WTC11 (cell line): Measurements from ENCODE around the gene RRP36.

Source experiments
- ATF6 ChIP-seq: sonication (generic); formaldehyde crosslinking; IDR thresholded peaks from 2 replicates; pipeline ENCODE4 v1.8.1; 2023; ENCODE audit warnings: mild to moderate bottlenecking, missing genetic modification reagents
- CTCF ChIP-seq: fragments of 200-600 bp; IDR thresholded peaks from 2 replicates; pipeline ENCODE4 v1.8.0; 2022; ENCODE audit warnings: antibody characterized with exemption
- E2F4 ChIP-seq: sonication (generic); formaldehyde crosslinking; IDR thresholded peaks from 2 replicates; pipeline ENCODE4 v1.8.1; 2022; ENCODE audit warnings: low read depth, mild to moderate bottlenecking, moderate library complexity, missing genetic modification reagents, borderline replicate concordance
- ESRRA ChIP-seq: sonication (generic); formaldehyde crosslinking; IDR thresholded peaks from 2 replicates; pipeline ENCODE4 v1.8.1; 2022; ENCODE audit warnings: mild to moderate bottlenecking, missing genetic modification reagents, borderline replicate concordance
- KAT7 ChIP-seq: sonication (generic); formaldehyde crosslinking; IDR thresholded peaks from 2 replicates; pipeline ENCODE4 v1.8.1; 2023; ENCODE audit warnings: missing genetic modification reagents, mild to moderate bottlenecking, borderline replicate concordance
- TEAD4 ChIP-seq: sonication (generic); formaldehyde crosslinking; IDR thresholded peaks from 2 replicates; pipeline ENCODE4 v1.8.0; 2022; ENCODE audit warnings: mild to moderate bottlenecking, missing genetic modification reagents
- ZBTB21 ChIP-seq: sonication (generic); formaldehyde crosslinking; IDR thresholded peaks from 2 replicates; pipeline ENCODE4 v1.8.1; 2023; ENCODE audit warnings: mild to moderate bottlenecking, missing genetic modification reagents, borderline replicate concordance
- ZNF232 ChIP-seq: sonication (generic); formaldehyde crosslinking; IDR thresholded peaks from 2 replicates; pipeline ENCODE4 v1.8.0; 2022; ENCODE audit warnings: mild to moderate bottlenecking, missing genetic modification reagents
- ZNF263 ChIP-seq: sonication (generic); formaldehyde crosslinking; IDR thresholded peaks from 2 replicates; pipeline ENCODE4 v1.8.1; 2022; ENCODE audit warnings: low read depth, mild to moderate bottlenecking, moderate library complexity, missing genetic modification reagents
- ZNF317 ChIP-seq: sonication (generic); formaldehyde crosslinking; IDR thresholded peaks from 2 replicates; pipeline ENCODE4 v1.8.1; 2023; ENCODE audit warnings: low read depth, mild to moderate bottlenecking, moderate library complexity, missing genetic modification reagents, borderline replicate concordance
- TF ChIP-seq, protein P1 (sequence below): sonication (generic); formaldehyde crosslinking; IDR thresholded peaks from 2 replicates; pipeline ENCODE4 v1.8.1; 2022; ENCODE audit warnings: missing genetic modification reagents, borderline replicate concordance
- TF ChIP-seq, protein P2 (sequence below): sonication (generic); formaldehyde crosslinking; IDR thresholded peaks from 2 replicates; pipeline ENCODE4 v1.8.0; 2022; ENCODE audit warnings: mild to moderate bottlenecking, missing genetic modification reagents
- TF ChIP-seq, protein P3 (sequence below): fragments of 250-450 bp; sonication (Bioruptor Pico); IDR thresholded peaks from 2 replicates; pipeline ENCODE4 v2.1.2; 2022; ENCODE audit warnings: mild to moderate bottlenecking, moderate library complexity

DNA sequence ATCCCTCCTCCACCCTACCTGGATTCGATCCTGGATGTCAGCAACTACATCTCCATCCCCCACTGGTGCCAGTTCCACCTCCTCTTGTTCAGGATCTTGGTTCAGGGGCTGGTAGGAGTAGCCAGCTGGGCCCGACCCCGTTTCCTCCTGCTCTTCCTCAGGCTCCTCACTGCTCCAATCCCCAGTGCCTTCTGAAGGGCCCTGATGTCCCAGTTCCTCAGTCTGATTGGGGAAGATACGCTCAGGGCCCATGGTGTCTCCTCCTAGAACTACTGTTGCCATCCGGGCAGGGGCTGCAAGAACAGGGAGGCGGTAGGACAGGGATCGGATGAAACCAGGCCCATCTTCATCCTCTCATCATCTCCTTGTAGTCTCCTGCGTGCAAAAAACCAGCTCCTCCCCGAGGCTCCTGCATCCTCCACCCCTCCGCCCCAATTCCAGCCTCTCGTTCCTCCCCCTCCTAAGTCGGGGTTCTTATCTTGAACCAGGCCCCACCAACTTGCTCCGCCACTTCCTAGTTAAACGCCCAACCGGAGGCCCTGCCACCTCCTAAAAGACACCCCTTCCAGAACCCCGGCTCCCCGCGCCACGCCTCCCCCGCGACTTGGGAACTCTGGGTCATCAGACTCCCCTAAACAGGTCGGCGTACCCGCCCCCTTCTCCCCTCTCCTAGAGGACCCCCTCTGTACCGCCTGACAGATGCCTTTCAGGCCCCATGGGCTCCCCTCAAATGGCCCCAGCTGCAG, 8.2 kb upstream of the RRP36 start:
- TF ChIP-seq CTCF (no peak), KAT7 (no peak), ZNF263 (CRISPR knock-in tag) (no peak), ATF6 (no peak), E2F4 (CRISPR knock-in tag) (no peak), ZBTB21 (CRISPR knock-in tag) (no peak), ESRRA (CRISPR knock-in tag) (no peak), ZNF232 (CRISPR knock-in tag) (no peak), TEAD4 (CRISPR knock-in tag) (no peak), ZNF317 (CRISPR knock-in tag) (no peak)
- TF ChIP-seq, protein P1, sequence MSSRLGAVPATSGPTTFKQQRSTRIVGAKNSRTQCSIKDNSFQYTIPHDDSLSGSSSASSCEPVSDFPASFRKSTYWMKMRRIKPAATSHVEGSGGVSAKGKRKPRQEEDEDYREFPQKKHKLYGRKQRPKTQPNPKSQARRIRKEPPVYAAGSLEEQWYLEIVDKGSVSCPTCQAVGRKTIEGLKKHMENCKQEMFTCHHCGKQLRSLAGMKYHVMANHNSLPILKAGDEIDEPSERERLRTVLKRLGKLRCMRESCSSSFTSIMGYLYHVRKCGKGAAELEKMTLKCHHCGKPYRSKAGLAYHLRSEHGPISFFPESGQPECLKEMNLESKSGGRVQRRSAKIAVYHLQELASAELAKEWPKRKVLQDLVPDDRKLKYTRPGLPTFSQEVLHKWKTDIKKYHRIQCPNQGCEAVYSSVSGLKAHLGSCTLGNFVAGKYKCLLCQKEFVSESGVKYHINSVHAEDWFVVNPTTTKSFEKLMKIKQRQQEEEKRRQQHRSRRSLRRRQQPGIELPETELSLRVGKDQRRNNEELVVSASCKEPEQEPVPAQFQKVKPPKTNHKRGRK (CRISPR knock-in tag): no peak
- TF ChIP-seq, protein P2, sequence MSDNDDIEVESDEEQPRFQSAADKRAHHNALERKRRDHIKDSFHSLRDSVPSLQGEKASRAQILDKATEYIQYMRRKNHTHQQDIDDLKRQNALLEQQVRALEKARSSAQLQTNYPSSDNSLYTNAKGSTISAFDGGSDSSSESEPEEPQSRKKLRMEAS (CRISPR knock-in tag): no peak
- TF ChIP-seq, protein P3, sequence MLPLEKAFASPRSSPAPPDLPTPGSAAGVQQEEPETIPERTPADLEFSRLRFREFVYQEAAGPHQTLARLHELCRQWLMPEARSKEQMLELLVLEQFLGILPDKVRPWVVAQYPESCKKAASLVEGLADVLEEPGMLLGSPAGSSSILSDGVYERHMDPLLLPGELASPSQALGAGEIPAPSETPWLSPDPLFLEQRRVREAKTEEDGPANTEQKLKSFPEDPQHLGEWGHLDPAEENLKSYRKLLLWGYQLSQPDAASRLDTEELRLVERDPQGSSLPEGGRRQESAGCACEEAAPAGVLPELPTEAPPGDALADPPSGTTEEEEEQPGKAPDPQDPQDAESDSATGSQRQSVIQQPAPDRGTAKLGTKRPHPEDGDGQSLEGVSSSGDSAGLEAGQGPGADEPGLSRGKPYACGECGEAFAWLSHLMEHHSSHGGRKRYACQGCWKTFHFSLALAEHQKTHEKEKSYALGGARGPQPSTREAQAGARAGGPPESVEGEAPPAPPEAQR: no peak
